ENCODE measurements around the gene UBE2Z. TPM values are rescaled to one million over a fixed set of nuclear protein-coding genes. Genes with fewer than 3 reads are reported as not detected.

The UBE2Z gene
- total and polyA plus RNA-seq, 4 donors: 29.5 to 63.5 (median 56.1) TPM

GRCh38 chr17:48970865-48971687, 62.9 kb downstream of the UBE2Z start:
- Histone ChIP-seq H3K9ac (ENCODE audit: insufficient read depth in 1 of 2, low read length in 2 of 2) (no peak overlapping the region), H3K27me3 (ENCODE audit: control insufficient read depth in 3 of 3, insufficient read depth in 3 of 3, low read length in 2 of 3) (peaks cover 0 to 3% (median 0%) of the 10 kb centered on the region in 3 donors), H3K36me3 (ENCODE audit: control insufficient read depth in 4 of 4, insufficient read depth in 4 of 4, low read length in 4 of 4) (no peaks in the 10 kb centered on the region), H3K9me3 (ENCODE audit: control insufficient read depth in 4 of 4, insufficient read depth in 3 of 4, low read length in 3 of 4) (no peaks in the 10 kb centered on the region), H3K4me3 (no peak overlapping the region), H3K4me1 (ENCODE audit: control insufficient read depth in 5 of 5, insufficient read depth in 5 of 5, low read length in 5 of 5) (peaks cover 0 to 1% (median 0%) of the 10 kb centered on the region in 5 donors), H3K27ac (ENCODE audit: low read depth in 1 of 2, low read length in 1 of 2) (no peak overlapping the region)
- TF ChIP-seq, protein P1, sequence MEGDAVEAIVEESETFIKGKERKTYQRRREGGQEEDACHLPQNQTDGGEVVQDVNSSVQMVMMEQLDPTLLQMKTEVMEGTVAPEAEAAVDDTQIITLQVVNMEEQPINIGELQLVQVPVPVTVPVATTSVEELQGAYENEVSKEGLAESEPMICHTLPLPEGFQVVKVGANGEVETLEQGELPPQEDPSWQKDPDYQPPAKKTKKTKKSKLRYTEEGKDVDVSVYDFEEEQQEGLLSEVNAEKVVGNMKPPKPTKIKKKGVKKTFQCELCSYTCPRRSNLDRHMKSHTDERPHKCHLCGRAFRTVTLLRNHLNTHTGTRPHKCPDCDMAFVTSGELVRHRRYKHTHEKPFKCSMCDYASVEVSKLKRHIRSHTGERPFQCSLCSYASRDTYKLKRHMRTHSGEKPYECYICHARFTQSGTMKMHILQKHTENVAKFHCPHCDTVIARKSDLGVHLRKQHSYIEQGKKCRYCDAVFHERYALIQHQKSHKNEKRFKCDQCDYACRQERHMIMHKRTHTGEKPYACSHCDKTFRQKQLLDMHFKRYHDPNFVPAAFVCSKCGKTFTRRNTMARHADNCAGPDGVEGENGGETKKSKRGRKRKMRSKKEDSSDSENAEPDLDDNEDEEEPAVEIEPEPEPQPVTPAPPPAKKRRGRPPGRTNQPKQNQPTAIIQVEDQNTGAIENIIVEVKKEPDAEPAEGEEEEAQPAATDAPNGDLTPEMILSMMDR (IDR thresholded peaks at IDR 0.05; ENCODE audit: control extremely low read depth, extremely low read depth): no peak
- WGBS, 2 donors: 79 to 87% methylated on average over 12 of the region's 12 CpGs
- DNase-seq (no peak), ATAC-seq (ENCODE audit: insufficient read depth, low FRiP score) (no peak)

DNA sequence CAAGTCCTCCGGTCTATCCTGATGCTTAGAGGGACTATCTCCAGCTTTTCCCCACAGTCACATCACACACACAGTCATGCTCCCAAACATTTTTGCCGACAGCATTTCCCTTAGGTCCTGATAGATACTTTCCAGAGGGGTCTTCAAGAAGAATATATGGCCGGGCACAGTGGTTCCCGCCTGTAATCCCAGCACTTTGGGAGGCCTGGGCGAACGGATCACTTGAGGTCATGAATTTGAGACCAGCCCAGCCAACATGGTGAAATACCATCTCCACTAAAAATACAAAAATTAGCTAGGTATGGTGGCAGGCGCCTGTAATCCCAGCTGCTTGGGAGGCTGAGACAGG, 64.5 kb downstream of the UBE2Z start:
- Histone ChIP-seq H3K27me3 (ENCODE audit: control insufficient read depth in 3 of 3, insufficient read depth in 3 of 3, low read length in 2 of 3) (peaks cover 0 to 3% (median 0%) of the 10 kb centered on the region in 3 donors), H3K27ac (ENCODE audit: low read depth in 1 of 2, low read length in 1 of 2) (no peak overlapping the region), H3K9me3 (ENCODE audit: control insufficient read depth in 4 of 4, insufficient read depth in 3 of 4, low read length in 3 of 4) (no peaks in the 10 kb centered on the region), H3K9ac (ENCODE audit: insufficient read depth in 1 of 2, low read length in 2 of 2) (no peak overlapping the region), H3K36me3 (ENCODE audit: control insufficient read depth in 4 of 4, insufficient read depth in 4 of 4, low read length in 4 of 4) (no peaks in the 10 kb centered on the region), H3K4me3 (no peak overlapping the region), H3K4me1 (ENCODE audit: control insufficient read depth in 5 of 5, insufficient read depth in 5 of 5, low read length in 5 of 5) (peaks cover 0 to 1% (median 0%) of the 10 kb centered on the region in 5 donors)
- WGBS, 2 donors: 79 to 80% methylated on average over 7 of the region's 7 CpGs
- ATAC-seq (ENCODE audit: insufficient read depth, low FRiP score) (no peak), DNase-seq (no peak)
- TF ChIP-seq, protein P1 (IDR thresholded peaks at IDR 0.05; ENCODE audit: control extremely low read depth, extremely low read depth): no peak

GRCh38 chr17:48973806-48974205, 65.6 kb downstream of the UBE2Z start:
- H3K9ac ChIP-seq (ENCODE audit: insufficient read depth in 1 of 2, low read length in 2 of 2): no peak overlapping the region
- H3K4me1 ChIP-seq (ENCODE audit: control insufficient read depth in 5 of 5, insufficient read depth in 5 of 5, low read length in 5 of 5): peaks cover 0 to 1% (median 0%) of the 10 kb centered on the region in 5 donors
- ATAC-seq (ENCODE audit: insufficient read depth, low FRiP score) (no peak), DNase-seq (no peak)
- no peaks in the 10 kb centered on the region for H3K27me3 ChIP-seq (ENCODE audit: control insufficient read depth in 3 of 3, insufficient read depth in 3 of 3, low read length in 2 of 3)
- TF ChIP-seq, protein P1 (IDR thresholded peaks at IDR 0.05; ENCODE audit: control extremely low read depth, extremely low read depth): no peak
- H3K27ac ChIP-seq (ENCODE audit: low read depth in 1 of 2, low read length in 1 of 2): no peak overlapping the region
- no peak overlapping the region for H3K4me3 ChIP-seq
- no peaks in the 10 kb centered on the region for H3K36me3 ChIP-seq (ENCODE audit: control insufficient read depth in 4 of 4, insufficient read depth in 4 of 4, low read length in 4 of 4)
- WGBS, 2 donors: 54 to 64% methylated on average over 3 of the region's 3 CpGs
- H3K9me3 ChIP-seq (ENCODE audit: control insufficient read depth in 4 of 4, insufficient read depth in 3 of 4, low read length in 3 of 4): no peaks in the 10 kb centered on the region

Small RNA genes within 50 kb of the gene (small RNA-seq; reads per million reads assigned to genes)
- gene AC068531.1 (ENCODE audit: low replicate concordance): not detected
- not detected for gene RF00263 (ENCODE audit: low replicate concordance)
- gene RF01210 (ENCODE audit: low replicate concordance): not detected
- gene RNU1-42P (ENCODE audit: low replicate concordance): 0.08 reads per million

Other genes starting within 250 kb of the UBE2Z start
- not detected for gene PRAC1, start 185.9 kb upstream of the UBE2Z start, total RNA-seq
- gene PRAC1, start 185.9 kb upstream of the UBE2Z start, polyA plus RNA-seq: not detected
- not detected for gene PRAC2, start 185.2 kb upstream of the UBE2Z start, total RNA-seq
- gene PRAC2, start 185.2 kb upstream of the UBE2Z start, polyA plus RNA-seq: not detected
- gene HOXB13, start 179.7 kb upstream of the UBE2Z start, total RNA-seq: not detected
- not detected for gene HOXB13, start 179.7 kb upstream of the UBE2Z start, polyA plus RNA-seq
- gene TTLL6, start 91.2 kb upstream of the UBE2Z start, total RNA-seq: 1 to 10 TPM; 2.3 to 2.8 TPM
- gene TTLL6, start 91.2 kb upstream of the UBE2Z start, polyA plus RNA-seq: under 1 TPM; 0.94 to 0.95 TPM
- 100 to 1,000 TPM; 102 to 128 TPM for gene CALCOCO2, start 77.4 kb upstream of the UBE2Z start, total RNA-seq
- 10 to 100 TPM; 46.8 to 84.0 TPM for gene CALCOCO2, start 77.4 kb upstream of the UBE2Z start, polyA plus RNA-seq
- gene ATP5MC1, start 15.6 kb upstream of the UBE2Z start, total RNA-seq: 10 to 100 TPM; 11.3 to 85.3 TPM
- 100 to 1,000 TPM; 310 to 344 TPM for gene ATP5MC1, start 15.6 kb upstream of the UBE2Z start, polyA plus RNA-seq
- 100 to 1,000 TPM in 1 of 2 donors, 10 to 100 TPM in 1; 38.0 to 107 TPM for gene SNF8, start 36.4 kb downstream of the UBE2Z start, total RNA-seq
- gene SNF8, start 36.4 kb downstream of the UBE2Z start, polyA plus RNA-seq: 100 to 1,000 TPM; 117 to 152 TPM
- gene GIP, start 60.2 kb downstream of the UBE2Z start, total RNA-seq: not detected
- gene GIP, start 60.2 kb downstream of the UBE2Z start, polyA plus RNA-seq: not detected
- 10 to 100 TPM in 1 of 2 donors, under 1 TPM in 1; 0.52 to 14.9 TPM for gene IGF2BP1, start 89.0 kb downstream of the UBE2Z start, total RNA-seq
- gene IGF2BP1, start 89.0 kb downstream of the UBE2Z start, polyA plus RNA-seq: under 1 TPM; 0.06 to 0.10 TPM
- under 1 TPM in 1 of 2 donors, not detected in 1; 0.25 TPM for gene B4GALNT2, start 224.4 kb downstream of the UBE2Z start, total RNA-seq
- gene B4GALNT2, start 224.4 kb downstream of the UBE2Z start, polyA plus RNA-seq: under 1 TPM; 0.08 to 0.15 TPM